H9 (cell line): Measurements from ENCODE around the gene KCTD4. TPM values are rescaled to one million over a fixed set of nuclear protein-coding genes. Genes with fewer than 3 reads are reported as not detected.

ENCODE experiments used
- DNase-seq: peaks from one replicate; pipeline ENCODE4 v3.0.0-alpha.2; 2017
- H2AFZ ChIP-seq: one replicate; pipeline ENCODE4 v1.6.1; 2013; ENCODE audit warnings: mild to moderate bottlenecking, low read length, control low read depth, moderate library complexity
- H2AK5ac ChIP-seq: 2 replicates; pipeline ENCODE4 v1.6.1; 2013; ENCODE audit warnings: low read length, control low read depth, mixed read lengths; ENCODE audit not compliant: insufficient read length
- H2BK120ac ChIP-seq: one replicate; pipeline ENCODE4 v1.6.1; 2013; ENCODE audit warnings: low read depth, mild to moderate bottlenecking, low read length, control low read depth, inconsistent platforms; ENCODE audit not compliant: poor library complexity, severe bottlenecking
- H2BK12ac ChIP-seq: 2 replicates; pipeline ENCODE4 v1.6.1; 2013; ENCODE audit warnings: low read length, control low read depth, mixed read lengths, low read depth; ENCODE audit not compliant: insufficient read length
- H2BK15ac ChIP-seq: 2 replicates; pipeline ENCODE4 v1.6.1; 2013; ENCODE audit warnings: low read depth, low read length, control low read depth
- H2BK20ac ChIP-seq: one replicate; pipeline ENCODE4 v1.6.1; 2013; ENCODE audit warnings: low read depth, mild to moderate bottlenecking, low read length, control low read depth, inconsistent platforms; ENCODE audit not compliant: poor library complexity, severe bottlenecking
- H2BK5ac ChIP-seq: 2 replicates; pipeline ENCODE4 v1.6.1; 2013; ENCODE audit warnings: low read length, control low read depth, mixed read lengths; ENCODE audit not compliant: insufficient read length
- H3K14ac ChIP-seq: 2 replicates; pipeline ENCODE4 v1.6.1; 2013; ENCODE audit warnings: low read length, control low read depth; ENCODE audit not compliant: insufficient read depth
- H3K18ac ChIP-seq: 2 replicates; pipeline ENCODE4 v1.6.1; 2013; ENCODE audit warnings: low read depth, mild to moderate bottlenecking, mixed read lengths, low read length, control low read depth; ENCODE audit not compliant: insufficient read length
- H3K23ac ChIP-seq: 2 replicates; pipeline ENCODE4 v1.6.1; 2013; ENCODE audit warnings: low read length, control low read depth, mixed read lengths, low read depth; ENCODE audit not compliant: insufficient read length
- H3K23me2 ChIP-seq: 2 replicates; pipeline ENCODE4 v1.6.1; 2013; ENCODE audit warnings: low read depth, mild to moderate bottlenecking, mixed read lengths, low read length, control low read depth; ENCODE audit not compliant: insufficient read length, poor library complexity, severe bottlenecking
- H3K27ac ChIP-seq: 2 replicates; pipeline ENCODE4 v1.5.1; 2013; ENCODE audit warnings: low read length, control low read depth, mixed read lengths, low read depth; ENCODE audit not compliant: insufficient read length
- H3K27me3 ChIP-seq: 2 replicates; pipeline ENCODE4 v1.6.1; 2013; ENCODE audit warnings: low read length, control low read depth, inconsistent platforms; ENCODE audit not compliant: insufficient read depth
- H3K4ac ChIP-seq: 2 replicates; pipeline ENCODE4 v1.6.1; 2013; ENCODE audit warnings: low read depth, mild to moderate bottlenecking, control low read depth, inconsistent platforms, low read length, moderate library complexity
- H3K4me1 ChIP-seq: 2 replicates; pipeline ENCODE4 v1.6.1; 2013; ENCODE audit warnings: low read length, control low read depth, inconsistent platforms; ENCODE audit not compliant: insufficient read depth
- H3K4me2 ChIP-seq: 2 replicates; pipeline ENCODE4 v1.6.1; 2013; ENCODE audit warnings: low read length, control low read depth, mixed read lengths; ENCODE audit not compliant: insufficient read length, insufficient read depth
- H3K56ac ChIP-seq: 2 replicates; pipeline ENCODE4 v1.6.1; 2013; ENCODE audit warnings: low read depth, mild to moderate bottlenecking, mixed read lengths, low read length, control low read depth; ENCODE audit not compliant: insufficient read length
- H3K79me1 ChIP-seq: 2 replicates; pipeline ENCODE4 v1.6.1; 2013; ENCODE audit warnings: low read depth, mild to moderate bottlenecking, moderate library complexity, low read length, control low read depth, inconsistent platforms; ENCODE audit not compliant: insufficient read depth, poor library complexity, severe bottlenecking
- H3K79me2 ChIP-seq: 2 replicates; pipeline ENCODE4 v1.6.1; 2013; ENCODE audit warnings: low read length, control low read depth, inconsistent platforms; ENCODE audit not compliant: insufficient read depth
- H3K9ac ChIP-seq: 2 replicates; pipeline ENCODE4 v1.6.1; 2013; ENCODE audit warnings: low read length, control low read depth, mixed read lengths; ENCODE audit not compliant: insufficient read length; ENCODE audit errors: extremely low read depth
- H3K9me3 ChIP-seq: one replicate; pipeline ENCODE4 v1.6.1; 2013; ENCODE audit warnings: low read depth, low read length, inconsistent platforms; ENCODE audit not compliant: control insufficient read depth
- H3T11ph ChIP-seq: one replicate; pipeline ENCODE4 v1.6.1; 2013; ENCODE audit warnings: mild to moderate bottlenecking, low read length, control low read depth, inconsistent platforms
- H4K20me1 ChIP-seq: one replicate; pipeline ENCODE4 v1.6.1; 2013; ENCODE audit not compliant: control insufficient read depth, insufficient read length, insufficient read depth
- H4K5ac ChIP-seq: 2 replicates; pipeline ENCODE4 v1.6.1; 2013; ENCODE audit warnings: low read depth, mild to moderate bottlenecking, mixed read lengths, low read length, control low read depth; ENCODE audit not compliant: insufficient read length
- H4K8ac ChIP-seq: replicated peaks from 2 replicates; pipeline ENCODE4 v1.6.1; 2013; ENCODE audit warnings: low read length, control low read depth, mixed read lengths, low read depth; ENCODE audit not compliant: insufficient read length
- H4K91ac ChIP-seq: 2 replicates; pipeline ENCODE4 v1.6.1; 2013; ENCODE audit warnings: low read depth, mild to moderate bottlenecking, moderate library complexity, mixed read lengths, low read length, control low read depth; ENCODE audit not compliant: insufficient read length
- H3K27ac Mint-ChIP-seq, 3 experiments: 2 replicates in 2 of 3; 3 replicates in 1 of 3; pipeline ENCODE4 v1.8.0; 2020 to 2021; ENCODE audit warnings: mixed read lengths in 3 of 3, mild to moderate bottlenecking in 1 of 3, moderate library complexity in 1 of 3
- H3K27me3 Mint-ChIP-seq: 2 replicates; pipeline ENCODE4 v1.8.0; 2021; ENCODE audit warnings: low read depth, mild to moderate bottlenecking, moderate library complexity, mixed read lengths
- H3K36me3 Mint-ChIP-seq, 3 experiments: 2 replicates in 2 of 3; 3 replicates in 1 of 3; pipeline ENCODE4 v1.8.0; 2020 to 2021; ENCODE audit warnings: low read depth in 3 of 3, mixed read lengths in 3 of 3; ENCODE audit not compliant: insufficient read depth in 1 of 3
- H3K4me1 Mint-ChIP-seq, 2 experiments: 2 replicates each; pipeline ENCODE4 v1.8.0; 2020; ENCODE audit warnings: mixed read lengths in 2 of 2
- H3K4me3 Mint-ChIP-seq, 2 experiments: 2 replicates in 1 of 2; 3 replicates in 1 of 2; pipeline ENCODE4 v1.8.0; 2020 to 2021; ENCODE audit warnings: mild to moderate bottlenecking in 2 of 2, mixed read lengths in 2 of 2, moderate library complexity in 1 of 2
- H3K9me3 Mint-ChIP-seq, 2 experiments: 2 replicates in 1 of 2; 3 replicates in 1 of 2; pipeline ENCODE4 v1.8.0; 2020; ENCODE audit warnings: mild to moderate bottlenecking in 2 of 2, mixed read lengths in 2 of 2, moderate library complexity in 1 of 2
- whole genome bisulfite sequencing: extraction: QIAGEN DNeasy Blood & Tissue Kit; methylation state at CpG from one replicate; pipeline ENCODE4 v1.1.7; 2013; ENCODE audit warnings: missing lambda C conversion rate, low lambda C conversion rate, mixed read lengths; ENCODE audit not compliant: insufficient read length; ENCODE audit errors: extremely low coverage; 5-methylcytosine and 5-hydroxymethylcytosine counted together
- total RNA-seq: library from RNA; stranded (reverse); gene quantifications from 2 replicates; pipeline ENCODE4 v1.2.1, GENCODE V29; 2021
- TF ChIP-seq, protein P1 (sequence below): fragments of 200-600 bp; sonication (generic); conservative IDR thresholded peaks from 3 replicates; pipeline ENCODE4 v1.8.0; 2021; ENCODE audit warnings: antibody characterized with exemption, mild to moderate bottlenecking

Gene KCTD4
- total RNA-seq, 1 experiment from 2014 or later: not detected

DNA sequence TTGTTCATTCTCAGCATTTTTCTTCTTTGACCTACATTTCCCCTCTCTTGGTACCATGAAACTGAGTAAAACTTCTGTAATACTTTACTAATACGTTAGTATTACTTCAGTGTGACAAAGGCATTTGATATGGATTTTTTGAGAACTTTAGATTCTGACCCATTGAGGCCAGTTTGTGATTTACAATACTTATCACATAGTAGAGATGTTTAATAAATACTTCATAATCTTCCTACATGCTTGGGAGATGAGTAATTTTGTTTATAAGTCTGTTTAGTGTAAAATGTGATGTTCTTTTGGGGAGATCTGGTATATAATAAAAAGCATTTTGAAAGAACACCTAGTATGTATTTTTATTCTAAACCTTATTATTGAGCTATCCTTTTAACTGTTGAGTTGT, 50.9 kb downstream of the KCTD4 start:
- Histone ChIP-seq H3K23me2 (no peaks in the 10 kb centered on the region), H3K27ac (no peak overlapping the region), H3K79me1 (peaks cover 7% of the 10 kb centered on the region), H2AK5ac (no peak overlapping the region), H4K20me1 (no peaks in the 10 kb centered on the region), H2BK20ac (no peak overlapping the region), H3K23ac (no peak overlapping the region), H3K9me3 (no peaks in the 10 kb centered on the region), H4K91ac (no peak overlapping the region), H3T11ph (no peak overlapping the region), H4K8ac (no peak overlapping the region), H3K14ac (no peak overlapping the region), H3K79me2 (no peaks in the 10 kb centered on the region), H3K56ac (no peak overlapping the region), H2BK12ac (no peak overlapping the region), H2BK120ac (no peak overlapping the region), H2AFZ (no peak overlapping the region), H3K4me2 (no peak overlapping the region), H3K18ac (no peak overlapping the region), H2BK5ac (no peak overlapping the region), H3K27me3 (no peaks in the 10 kb centered on the region), H3K4ac (no peak overlapping the region), H3K4me1 (no peaks in the 10 kb centered on the region), H4K5ac (no peak overlapping the region), H2BK15ac (no peak overlapping the region), H3K9ac (no peak overlapping the region)
- Mint-ChIP-seq H3K4me3 (no peak overlapping the region), H3K4me1 (peaks cover 0 to 6% of the 10 kb centered on the region in 2 experiments; a peak in 1 of 4 replicates), H3K27ac (no peak overlapping the region), H3K27me3 (no peaks in the 10 kb centered on the region), H3K36me3 (peaks cover 6 to 18% (median 16%) of the 10 kb centered on the region in 3 experiments), H3K9me3 (no peaks in the 10 kb centered on the region)
- WGBS: no CpG with 5 or more reads among the region's 1 CpG
- DNase-seq: no peak
- TF ChIP-seq, protein P1, sequence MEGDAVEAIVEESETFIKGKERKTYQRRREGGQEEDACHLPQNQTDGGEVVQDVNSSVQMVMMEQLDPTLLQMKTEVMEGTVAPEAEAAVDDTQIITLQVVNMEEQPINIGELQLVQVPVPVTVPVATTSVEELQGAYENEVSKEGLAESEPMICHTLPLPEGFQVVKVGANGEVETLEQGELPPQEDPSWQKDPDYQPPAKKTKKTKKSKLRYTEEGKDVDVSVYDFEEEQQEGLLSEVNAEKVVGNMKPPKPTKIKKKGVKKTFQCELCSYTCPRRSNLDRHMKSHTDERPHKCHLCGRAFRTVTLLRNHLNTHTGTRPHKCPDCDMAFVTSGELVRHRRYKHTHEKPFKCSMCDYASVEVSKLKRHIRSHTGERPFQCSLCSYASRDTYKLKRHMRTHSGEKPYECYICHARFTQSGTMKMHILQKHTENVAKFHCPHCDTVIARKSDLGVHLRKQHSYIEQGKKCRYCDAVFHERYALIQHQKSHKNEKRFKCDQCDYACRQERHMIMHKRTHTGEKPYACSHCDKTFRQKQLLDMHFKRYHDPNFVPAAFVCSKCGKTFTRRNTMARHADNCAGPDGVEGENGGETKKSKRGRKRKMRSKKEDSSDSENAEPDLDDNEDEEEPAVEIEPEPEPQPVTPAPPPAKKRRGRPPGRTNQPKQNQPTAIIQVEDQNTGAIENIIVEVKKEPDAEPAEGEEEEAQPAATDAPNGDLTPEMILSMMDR: no peak
